ENCODE measurements around the gene PPP3R1. TPM values are rescaled to one million over a fixed set of nuclear protein-coding genes. Genes with fewer than 3 reads are reported as not detected.

PPP3R1 gene
- total and polyA plus RNA-seq, 12 donors, result 11.8 to 169 (median 52.1) TPM

- Histone ChIP-seq H3K27ac (peak overlapping the region; percentile 31 to 78 (median 64)), H3K4me3 (peak overlapping the region in 2 of 4 donors; percentile 4 to 14), H3K4me1 (replicated peaks in 1 of 2) (peaks cover 45 to 73% of the 10 kb centered on the region in 2 donors), H3K27me3 (no peaks in the 10 kb centered on the region), H3K36me3 (replicated peaks in 1 of 2) (no peaks in the 10 kb centered on the region), H3K9me3 (replicated peaks in 1 of 3) (no peaks in the 10 kb centered on the region)
- TF ChIP-seq POLR2A (IDR thresholded peaks at IDR 0.05) (no peak), CTCF (IDR thresholded peaks at IDR 0.05) (no peak)
- DNase-seq, result no peak
- 6 to 32% (median 15%) methylated on average over 3 of the region's 3 CpGs for WGBS, 4 donors
- intact Hi-C loops (cut with DNase I), result no loop called here
Observed at GRCh38 chr2:68203587-68203986, 48.7 kb downstream of the PPP3R1 start.

- Histone ChIP-seq H3K4me1 (replicated peaks in 1 of 2) (peaks cover 24 to 62% of the 10 kb centered on the region in 2 donors), H3K27me3 (no peaks in the 10 kb centered on the region), H3K36me3 (replicated peaks in 1 of 2) (no peaks in the 10 kb centered on the region), H3K27ac (peak overlapping the region in 1 of 5 donors; percentile 17), H3K4me3 (no peak overlapping the region), H3K9me3 (replicated peaks in 1 of 3) (no peaks in the 10 kb centered on the region)
- intact Hi-C loops (cut with DNase I), result no loop called here
- 65 to 71% (median 66%) methylated on average over 4 of the region's 4 CpGs for WGBS, 4 donors
- DNase-seq, result no peak
- TF ChIP-seq POLR2A (IDR thresholded peaks at IDR 0.05) (no peak), CTCF (IDR thresholded peaks at IDR 0.05) (no peak)
Observed at GRCh38 chr2:68200157-68200787, 52.1 kb downstream of the PPP3R1 start.

- H3K4me3 ChIP-seq, result no peak overlapping the region
- intact Hi-C loops (cut with DNase I), result no loop called here
- 41 to 91% (median 56%) methylated on average over 4 of the region's 4 CpGs for WGBS, 4 donors
Observed at GRCh38 chr2:68196120-68196716, 56.1 kb downstream of the PPP3R1 start.

More at GRCh38 chr2:68196120-68196716, 56.1 kb downstream of the PPP3R1 start:
- DNase-seq, result peak in 5 of 7 donors; percentile 40 to 72 (median 47)
- Histone ChIP-seq H3K27ac (peak overlapping the region in 2 of 5 donors; percentile 34 to 67), H3K9me3 (replicated peaks in 1 of 3) (no peaks in the 10 kb centered on the region), H3K27me3 (no peaks in the 10 kb centered on the region), H3K4me1 (replicated peaks in 1 of 2) (peaks cover 35 to 75% of the 10 kb centered on the region in 2 donors), H3K36me3 (replicated peaks in 1 of 2) (no peaks in the 10 kb centered on the region)
- TF ChIP-seq POLR2A (IDR thresholded peaks at IDR 0.05) (no peak), CTCF (IDR thresholded peaks at IDR 0.05) (peak in 5 of 6 experiments; percentile 60 to 82 (median 63))
